ENCODE results near the gene HBD.
"Not testable (repeated sequence)": the region's sequence is repeated elsewhere in the genome, so short reads cannot be mapped to it uniquely, and the experiment has no call there.

Gene HBD

DNA sequence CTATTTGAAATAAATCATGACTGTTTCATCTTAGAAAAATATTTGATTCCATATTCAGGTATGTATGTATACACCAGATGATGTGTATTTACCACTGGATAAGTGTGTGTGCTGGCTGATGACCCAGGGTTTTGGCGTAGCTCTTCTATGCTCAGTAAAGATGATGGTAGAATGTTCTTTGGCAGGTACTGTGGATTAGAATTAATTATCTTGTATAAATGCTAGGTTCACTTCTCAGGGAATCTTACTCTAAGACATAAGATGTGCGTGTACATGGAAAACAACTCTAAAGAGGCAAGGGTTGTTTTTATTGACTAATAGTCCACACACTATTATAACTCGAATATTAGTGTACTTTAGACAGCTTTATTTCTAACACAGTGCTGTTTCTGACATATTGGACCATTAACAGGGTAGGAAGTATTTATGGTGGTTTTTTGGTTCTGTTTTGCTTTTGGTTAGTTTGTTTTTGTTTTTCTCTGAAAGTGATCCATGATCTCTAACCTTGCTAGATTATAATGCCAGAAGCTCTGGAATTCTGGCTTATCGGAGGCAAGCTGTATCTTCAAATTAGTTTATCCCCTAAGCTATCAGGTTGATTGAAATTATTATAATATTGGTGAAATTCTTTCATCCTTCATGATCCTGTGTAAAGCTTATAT is 16.4 kb upstream of the HBD start (continued):
- TF ChIP-seq, protein P1, sequence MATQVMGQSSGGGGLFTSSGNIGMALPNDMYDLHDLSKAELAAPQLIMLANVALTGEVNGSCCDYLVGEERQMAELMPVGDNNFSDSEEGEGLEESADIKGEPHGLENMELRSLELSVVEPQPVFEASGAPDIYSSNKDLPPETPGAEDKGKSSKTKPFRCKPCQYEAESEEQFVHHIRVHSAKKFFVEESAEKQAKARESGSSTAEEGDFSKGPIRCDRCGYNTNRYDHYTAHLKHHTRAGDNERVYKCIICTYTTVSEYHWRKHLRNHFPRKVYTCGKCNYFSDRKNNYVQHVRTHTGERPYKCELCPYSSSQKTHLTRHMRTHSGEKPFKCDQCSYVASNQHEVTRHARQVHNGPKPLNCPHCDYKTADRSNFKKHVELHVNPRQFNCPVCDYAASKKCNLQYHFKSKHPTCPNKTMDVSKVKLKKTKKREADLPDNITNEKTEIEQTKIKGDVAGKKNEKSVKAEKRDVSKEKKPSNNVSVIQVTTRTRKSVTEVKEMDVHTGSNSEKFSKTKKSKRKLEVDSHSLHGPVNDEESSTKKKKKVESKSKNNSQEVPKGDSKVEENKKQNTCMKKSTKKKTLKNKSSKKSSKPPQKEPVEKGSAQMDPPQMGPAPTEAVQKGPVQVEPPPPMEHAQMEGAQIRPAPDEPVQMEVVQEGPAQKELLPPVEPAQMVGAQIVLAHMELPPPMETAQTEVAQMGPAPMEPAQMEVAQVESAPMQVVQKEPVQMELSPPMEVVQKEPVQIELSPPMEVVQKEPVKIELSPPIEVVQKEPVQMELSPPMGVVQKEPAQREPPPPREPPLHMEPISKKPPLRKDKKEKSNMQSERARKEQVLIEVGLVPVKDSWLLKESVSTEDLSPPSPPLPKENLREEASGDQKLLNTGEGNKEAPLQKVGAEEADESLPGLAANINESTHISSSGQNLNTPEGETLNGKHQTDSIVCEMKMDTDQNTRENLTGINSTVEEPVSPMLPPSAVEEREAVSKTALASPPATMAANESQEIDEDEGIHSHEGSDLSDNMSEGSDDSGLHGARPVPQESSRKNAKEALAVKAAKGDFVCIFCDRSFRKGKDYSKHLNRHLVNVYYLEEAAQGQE (tag by site-specific recombination; IDR thresholded peaks at IDR 0.05): no peak
- no peak for TF ChIP-seq ZNF623 (tag by site-specific recombination; IDR thresholded peaks at IDR 0.05)
- no peak for TF ChIP-seq ZNF707 (tag by site-specific recombination; IDR thresholded peaks at IDR 0.05)
- no peak for TF ChIP-seq MZF1 (tag by site-specific recombination; IDR thresholded peaks at IDR 0.05; ENCODE audit: borderline replicate concordance)
- no peak for TF ChIP-seq ZNF521 (tag by site-specific recombination; IDR thresholded peaks at IDR 0.05)
- TF ChIP-seq ZNF549 (tag by site-specific recombination; IDR thresholded peaks at IDR 0.05): no peak
- TF ChIP-seq ZNF37A (tag by site-specific recombination; IDR thresholded peaks at IDR 0.05): no peak

DNA sequence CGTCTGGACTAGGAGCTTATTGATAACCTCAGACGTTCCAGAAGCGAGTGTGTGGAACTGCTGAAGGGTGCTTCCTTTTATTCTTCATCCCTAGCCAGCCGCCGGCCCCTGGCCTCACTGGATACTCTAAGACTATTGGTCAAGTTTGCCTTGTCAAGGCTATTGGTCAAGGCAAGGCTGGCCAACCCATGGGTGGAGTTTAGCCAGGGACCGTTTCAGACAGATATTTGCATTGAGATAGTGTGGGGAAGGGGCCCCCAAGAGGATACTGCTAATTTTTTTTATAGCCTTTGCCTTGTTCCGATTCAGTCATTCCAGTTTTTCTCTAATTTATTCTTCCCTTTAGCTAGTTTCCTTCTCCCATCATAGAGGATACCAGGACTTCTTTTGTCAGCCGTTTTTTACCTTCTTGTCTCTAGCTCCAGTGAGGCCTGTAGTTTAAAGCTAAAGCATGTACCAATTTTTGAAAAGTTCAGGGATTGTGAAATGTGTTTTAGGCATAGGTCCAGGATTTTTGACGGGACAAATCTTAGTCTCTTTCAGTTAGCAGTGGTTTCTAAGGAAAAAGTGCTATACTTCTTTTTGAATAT is 15.6 kb upstream of the HBD start, which contains the start of gene HBG1:
Gene HBG1 (minus strand): TSS at position 51 of the 590 bp plus-strand sequence. CDS start 53 bp downstream, outside the sequence.
- H3K4me1 ChIP-seq (ENCODE audit: control insufficient read depth, insufficient read depth, low read length); H3K9me3 ChIP-seq (ENCODE audit: control insufficient read depth, insufficient read depth, low read depth, low read length); H3K4me3 ChIP-seq (ENCODE audit: low read depth, low read length); POLR2A ChIA-PET; H3K27ac ChIP-seq (ENCODE audit: extremely low read depth, low read depth, low read length); H3K36me3 ChIP-seq (ENCODE audit: control insufficient read depth in 2 of 2, insufficient read depth in 1 of 2, low read length in 2 of 2): not testable (repeated sequence)
- CTCF ChIA-PET: interaction anchor here (0.6 kb wide), 1 partner anchor 45 kb away, joined by 3 read pairs; no protein-coding TSS in a partner anchor

DNA sequence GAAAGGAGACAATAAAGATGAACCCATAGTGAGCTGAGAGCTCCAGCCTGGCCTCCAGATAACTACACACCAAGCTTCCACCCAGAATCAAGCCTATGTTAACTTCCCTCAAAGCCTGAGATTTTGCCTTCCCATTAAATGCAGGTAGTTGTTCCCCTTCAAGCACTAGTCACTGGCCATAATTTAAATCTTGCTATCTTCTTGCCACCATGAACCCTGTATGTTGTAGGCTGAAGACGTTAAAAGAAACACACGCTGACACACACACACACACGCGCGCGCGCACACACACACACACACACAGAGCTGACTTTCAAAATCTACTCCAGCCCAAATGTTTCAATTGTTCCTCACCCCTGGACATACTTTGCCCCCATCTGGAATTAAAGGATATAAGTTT is 14.2 kb upstream of the HBD start:
- H3K4me1 ChIP-seq (ENCODE audit: control insufficient read depth, insufficient read depth, low read length); POLR2A ChIA-PET; H3K36me3 ChIP-seq (ENCODE audit: control insufficient read depth in 2 of 2, insufficient read depth in 1 of 2, low read length in 2 of 2); H3K27ac ChIP-seq (ENCODE audit: extremely low read depth, low read depth, low read length); CTCF ChIA-PET; H3K4me3 ChIP-seq (ENCODE audit: low read depth, low read length); H3K9me3 ChIP-seq (ENCODE audit: control insufficient read depth, insufficient read depth, low read depth, low read length): not testable (repeated sequence)

DNA sequence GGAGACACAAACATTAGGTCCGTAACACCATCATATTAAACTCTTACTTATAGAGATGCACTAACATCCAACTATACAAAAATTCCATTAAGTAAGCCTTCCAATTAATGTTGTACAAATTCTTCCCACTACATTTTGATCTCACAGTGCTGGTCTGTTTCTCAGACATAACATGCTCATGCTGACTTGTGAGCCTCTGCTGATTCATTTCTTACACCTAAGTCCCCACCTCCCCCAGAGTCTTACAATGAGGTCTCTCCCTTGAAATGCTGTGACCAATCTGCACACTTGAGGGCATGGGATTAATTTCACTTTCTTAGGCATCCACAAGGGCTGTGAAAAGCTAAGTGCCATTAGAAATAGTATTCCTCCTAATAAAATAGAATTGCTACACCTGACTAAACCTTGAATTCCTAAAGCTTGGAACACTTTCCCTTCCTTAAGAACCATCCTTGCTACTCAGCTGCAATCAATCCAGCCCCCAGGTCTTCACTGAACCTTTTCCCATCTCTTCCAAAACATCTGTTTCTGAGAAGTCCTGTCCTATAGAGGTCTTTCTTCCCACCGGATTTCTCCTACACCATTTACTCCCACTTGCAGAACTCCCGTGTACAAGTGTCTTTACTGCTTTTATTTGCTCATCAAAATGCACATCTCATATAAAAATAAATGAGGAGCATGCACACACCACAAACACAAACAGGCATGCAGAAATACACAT is 13.3 kb upstream of the HBD start:
- no peak for TF ChIP-seq ZNF658 (tag by site-specific recombination; IDR thresholded peaks at IDR 0.05)
- TF ChIP-seq, protein P2, sequence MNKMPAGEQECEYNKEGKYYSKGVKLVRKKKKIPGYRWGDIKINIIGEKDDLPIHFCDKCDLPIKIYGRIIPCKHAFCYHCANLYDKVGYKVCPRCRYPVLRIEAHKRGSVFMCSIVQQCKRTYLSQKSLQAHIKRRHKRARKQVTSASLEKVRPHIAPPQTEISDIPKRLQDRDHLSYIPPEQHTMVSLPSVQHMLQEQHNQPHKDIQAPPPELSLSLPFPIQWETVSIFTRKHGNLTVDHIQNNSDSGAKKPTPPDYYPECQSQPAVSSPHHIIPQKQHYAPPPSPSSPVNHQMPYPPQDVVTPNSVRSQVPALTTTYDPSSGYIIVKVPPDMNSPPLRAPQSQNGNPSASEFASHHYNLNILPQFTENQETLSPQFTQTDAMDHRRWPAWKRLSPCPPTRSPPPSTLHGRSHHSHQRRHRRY (tag by site-specific recombination; IDR thresholded peaks at IDR 0.05): no peak
- no peak for TF ChIP-seq ZNF571 (tag by site-specific recombination; IDR thresholded peaks at IDR 0.05)
- TF ChIP-seq, protein P3, sequence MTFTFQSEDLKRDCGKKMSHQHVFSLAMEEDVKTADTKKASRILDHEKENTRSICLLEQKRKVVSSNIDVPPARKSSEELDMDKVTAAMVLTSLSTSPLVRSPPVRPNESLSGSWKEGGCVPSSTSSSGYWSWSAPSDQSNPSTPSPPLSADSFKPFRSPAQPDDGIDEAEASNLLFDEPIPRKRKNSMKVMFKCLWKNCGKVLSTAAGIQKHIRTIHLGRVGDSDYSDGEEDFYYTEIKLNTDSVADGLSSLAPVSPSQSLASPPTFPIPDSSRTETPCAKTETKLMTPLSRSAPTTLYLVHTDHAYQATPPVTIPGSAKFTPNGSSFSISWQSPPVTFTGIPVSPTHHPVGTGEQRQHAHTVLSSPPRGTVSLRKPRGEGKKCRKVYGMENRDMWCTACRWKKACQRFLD (tag by site-specific recombination; IDR thresholded peaks at IDR 0.05): no peak
- Histone ChIP-seq H3K4me3 (ENCODE audit: low read depth, low read length) (no peak overlapping the region), H3K9me3 (ENCODE audit: control insufficient read depth, insufficient read depth, low read depth, low read length) (no peaks in the 10 kb centered on the region), H3K27ac (ENCODE audit: extremely low read depth, low read depth, low read length) (no peak overlapping the region), H3K4me1 (ENCODE audit: control insufficient read depth, insufficient read depth, low read length) (no peaks in the 10 kb centered on the region), H3K36me3 (ENCODE audit: control insufficient read depth in 2 of 2, insufficient read depth in 1 of 2, low read length in 2 of 2) (no peaks in the 10 kb centered on the region)
- POLR2A ChIA-PET: no interaction called here
- CTCF ChIA-PET: no interaction called here

Data from HEK293 (cell line).